H1 (cell line): ENCODE data around the gene KLF7. TPM values are rescaled to one million over a fixed set of nuclear protein-coding genes. Genes with fewer than 3 reads are reported as not detected.

Experiments used
- CTCF ChIA-PET: fragments of 300-600 bp; sonication (Branson Sonifier 250); formaldehyde crosslinking; loops from one replicate; lab custom pipeline; 2021; ENCODE audit not compliant: partially characterized antibody; lab: Charles Lee
- POLR2A ChIA-PET: fragments of 300-600 bp; sonication (Branson Sonifier 250); formaldehyde crosslinking; loops from one replicate; lab custom pipeline; 2021; ENCODE audit warnings: inconsistent platforms; ENCODE audit not compliant: partially characterized antibody; lab: Charles Lee
- DNase-seq, 2 experiments: peaks; one replicate each; pipeline versions ENCODE4 v3.0.0 to v3.0.0-alpha.2; 2010 to 2022; ENCODE audit warnings: low spot score in 2 of 2, low read depth in 1 of 2, mixed read lengths in 1 of 2
- FAIRE-seq: peaks from 2 replicates; lab custom pipeline; 2011; peaks lifted over from hg19 to GRCh38; lab: Jason Lieb, UNC
- H2AFZ ChIP-seq: 2 replicates; pipeline ENCODE4 v1.8.1; 2012; ENCODE audit warnings: low read length, inconsistent platforms
- H2AK5ac ChIP-seq: 2 replicates; pipeline ENCODE4 v1.6.1; 2013; ENCODE audit warnings: low read depth, low read length
- H2BK120ac ChIP-seq: replicated peaks from 2 replicates; pipeline ENCODE3; 2013; ENCODE audit warnings: low read depth, low read length, inconsistent platforms
- H2BK12ac ChIP-seq: 2 replicates; pipeline ENCODE4 v1.6.1; 2013; ENCODE audit warnings: low read depth, low read length
- H2BK15ac ChIP-seq: 2 replicates; pipeline ENCODE4 v1.6.1; 2013; ENCODE audit warnings: low read length
- H2BK20ac ChIP-seq: 2 replicates; pipeline ENCODE4 v1.6.1; 2013; ENCODE audit warnings: low read length
- H2BK5ac ChIP-seq: 2 replicates; pipeline ENCODE4 v1.6.1; 2013; ENCODE audit warnings: low read depth, low read length
- H3K14ac ChIP-seq: 2 replicates; pipeline ENCODE4 v1.6.1; 2013; ENCODE audit warnings: inconsistent platforms; ENCODE audit not compliant: insufficient read length
- H3K18ac ChIP-seq: 2 replicates; pipeline ENCODE4 v1.6.1; 2013; ENCODE audit warnings: low read length; ENCODE audit errors: extremely low read depth
- H3K23ac ChIP-seq: 2 replicates; pipeline ENCODE4 v1.6.1; 2013; ENCODE audit warnings: inconsistent platforms; ENCODE audit not compliant: insufficient read length
- H3K23me2 ChIP-seq: 2 replicates; pipeline ENCODE4 v1.6.1; 2013; ENCODE audit warnings: low read depth, low read length
- H3K27ac ChIP-seq: 2 replicates; pipeline ENCODE4 v1.6.1; 2011; ENCODE audit warnings: low read depth, low read length, inconsistent platforms
- H3K27me3 ChIP-seq, 4 experiments: replicated peaks in 1 of 4; 1 replicate in 1 of 4; 2 replicates in 3 of 4; pipeline versions ENCODE4 v1.6.1 to v1.8.1; 2011 to 2013; ENCODE audit warnings: low read length in 3 of 4, mild to moderate bottlenecking in 3 of 4, inconsistent platforms in 2 of 4, mixed read lengths in 2 of 4, moderate library complexity in 1 of 4; ENCODE audit not compliant: control insufficient read depth in 3 of 4, insufficient read depth in 3 of 4; ENCODE audit errors: extremely low read depth in 1 of 4
- H3K36me3 ChIP-seq, 4 experiments: 2 replicates each; pipeline versions ENCODE4 v1.6.1 to v1.8.1; 2011 to 2013; ENCODE audit warnings: mild to moderate bottlenecking in 4 of 4, low read length in 3 of 4, moderate library complexity in 2 of 4, control low read depth in 1 of 4, inconsistent platforms in 1 of 4; ENCODE audit not compliant: insufficient read depth in 4 of 4, control insufficient read depth in 2 of 4
- H3K4ac ChIP-seq: replicated peaks from 2 replicates; pipeline ENCODE3; 2013; ENCODE audit warnings: low read length, low read depth, mixed read lengths, inconsistent platforms; ENCODE audit not compliant: insufficient read length
- H3K4me1 ChIP-seq, 4 experiments: replicated peaks in 1 of 4; 1 replicate in 1 of 4; 2 replicates in 3 of 4; pipeline versions ENCODE4 v1.6.1 to v1.8.1; 2011 to 2013; ENCODE audit warnings: low read length in 3 of 4, inconsistent platforms in 2 of 4, mixed read lengths in 1 of 4; ENCODE audit not compliant: insufficient read depth in 4 of 4, control insufficient read depth in 3 of 4
- H3K4me2 ChIP-seq, 2 experiments: 2 replicates each; pipeline versions ENCODE4 v1.6.1 to v1.8.1; 2011 to 2013; ENCODE audit warnings: low read depth in 2 of 2, low read length in 2 of 2, control low read depth in 1 of 2, inconsistent platforms in 1 of 2, mild to moderate bottlenecking in 1 of 2; ENCODE audit not compliant: insufficient read depth in 1 of 2
- H3K4me3 ChIP-seq, 4 experiments: fragments of 200-600, 300-600 bp in 1 of 4; sonication (generic), shearing (Covaris generic), sonication (Bioruptor Twin) in 1 of 4; 2 replicates each; pipeline versions ENCODE4 v1.5.1 to v1.8.1; 2011 to 2016; ENCODE audit warnings: low read length in 4 of 4, low read depth in 3 of 4, control low read depth in 2 of 4, inconsistent platforms in 2 of 4, mild to moderate bottlenecking in 2 of 4, mixed read lengths in 1 of 4, moderate library complexity in 1 of 4; ENCODE audit not compliant: insufficient read depth in 2 of 4; ENCODE audit errors: extremely low read depth in 1 of 4
- H3K56ac ChIP-seq: replicated peaks from 2 replicates; pipeline ENCODE3; 2013; ENCODE audit warnings: low read depth, mild to moderate bottlenecking, mixed read lengths, low read length, inconsistent platforms; ENCODE audit not compliant: insufficient read length
- H3K79me1 ChIP-seq: 2 replicates; pipeline ENCODE4 v1.6.1; 2013; ENCODE audit warnings: low read depth, low read length, control low read depth
- H3K79me2 ChIP-seq, 2 experiments: 2 replicates each; pipeline versions ENCODE4 v1.6.1 to v1.8.1; 2012 to 2013; ENCODE audit warnings: low read length in 2 of 2, mild to moderate bottlenecking in 2 of 2, inconsistent platforms in 1 of 2; ENCODE audit not compliant: insufficient read depth in 2 of 2, control insufficient read depth in 1 of 2
- H3K9ac ChIP-seq, 4 experiments: replicated peaks in 1 of 4; 1 replicate in 1 of 4; 2 replicates in 3 of 4; pipeline versions ENCODE4 v1.6.1 to v1.8.1; 2011 to 2013; ENCODE audit warnings: low read depth in 3 of 4, low read length in 3 of 4, control low read depth in 2 of 4, mild to moderate bottlenecking in 2 of 4, moderate library complexity in 2 of 4, inconsistent platforms in 1 of 4; ENCODE audit errors: extremely low read depth in 1 of 4
- H3K9me3 ChIP-seq, 2 experiments: 2 replicates each; pipeline versions ENCODE4 v1.6.1 to v1.8.1; 2012 to 2013; ENCODE audit warnings: mild to moderate bottlenecking in 2 of 2, moderate library complexity in 2 of 2, control low read depth in 1 of 2, inconsistent platforms in 1 of 2, low read depth in 1 of 2, low read length in 1 of 2, mixed read lengths in 1 of 2; ENCODE audit not compliant: insufficient read depth in 2 of 2
- H4K20me1 ChIP-seq, 2 experiments: replicated peaks in 1 of 2; 2 replicates each; pipeline versions ENCODE3 to v1.8.1; 2011 to 2013; ENCODE audit warnings: inconsistent platforms in 2 of 2, low read length in 2 of 2, mild to moderate bottlenecking in 1 of 2; ENCODE audit not compliant: insufficient read depth in 2 of 2, control insufficient read depth in 1 of 2
- H4K5ac ChIP-seq: 2 replicates; pipeline ENCODE4 v1.6.1; 2013; ENCODE audit warnings: low read length, low read depth, mixed read lengths, inconsistent platforms; ENCODE audit not compliant: insufficient read length
- H4K8ac ChIP-seq: 2 replicates; pipeline ENCODE4 v1.8.0; 2013; ENCODE audit warnings: mild to moderate bottlenecking, moderate library complexity, low read length, inconsistent platforms; ENCODE audit not compliant: insufficient read depth; ENCODE audit errors: extremely low read depth
- H4K91ac ChIP-seq: replicated peaks from 2 replicates; pipeline ENCODE3; 2013; ENCODE audit warnings: low read length, mixed read lengths, inconsistent platforms; ENCODE audit not compliant: insufficient read length
- JUN ChIP-seq: IDR thresholded peaks from 2 replicates; pipeline ENCODE4 v1.6.1; 2011; ENCODE audit warnings: low read depth, mild to moderate bottlenecking, improper control_type of control experiment, low read length
- KDM4A ChIP-seq: IDR thresholded peaks from one replicate; pipeline ENCODE4 v1.7.1; 2012; ENCODE audit warnings: low read depth, mild to moderate bottlenecking, moderate library complexity, low read length, inconsistent platforms; ENCODE audit not compliant: severe bottlenecking
- NRF1 ChIP-seq: IDR thresholded peaks from 2 replicates; pipeline ENCODE4 v1.6.1; 2011; ENCODE audit warnings: mild to moderate bottlenecking, low read depth, low read length, improper control_type of control experiment
- RAD21 ChIP-seq, 2 experiments: IDR thresholded peaks in 1 of 2; conservative IDR thresholded peaks in 1 of 2; 2 replicates each; pipeline ENCODE4 v1.6.1; 2011; ENCODE audit warnings: low read depth in 2 of 2, low read length in 2 of 2, improper control_type of control experiment in 1 of 2, inconsistent platforms in 1 of 2, mild to moderate bottlenecking in 1 of 2, moderate library complexity in 1 of 2
- SP2 ChIP-seq: IDR thresholded peaks from 2 replicates; pipeline ENCODE4 v1.6.1; 2012; ENCODE audit warnings: mild to moderate bottlenecking, low read length, inconsistent platforms
- WGBS, 2 experiments: shearing (Covaris generic) in 1 of 2; methylation state at CpG; one replicate each; pipeline versions ENCODE4 v1.1.6 to v1.1.7; 2013 to 2015; ENCODE audit warnings: low lambda C conversion rate in 2 of 2, mixed read lengths in 2 of 2, inconsistent platforms in 1 of 2, low coverage in 1 of 2, missing lambda C conversion rate in 1 of 2; ENCODE audit not compliant: insufficient replicate concordance in 2 of 2, insufficient coverage in 1 of 2, insufficient read length in 1 of 2; ENCODE audit errors: extremely low coverage in 1 of 2, missing lambda C conversion rate in 1 of 2; 5-methylcytosine and 5-hydroxymethylcytosine counted together
- polyA plus RNA-seq, 7 experiments: library from polyadenylated mRNA; depleted of rRNA in 3 of 7; stranded (reverse) in 5 of 7; unstranded in 2 of 7; fragments of >200 nt in 5 of 7; fragments of 200-250 nt in 2 of 7; gene quantifications; 1 replicate in 5 of 7; 2 replicates in 1 of 7; 4 replicates in 1 of 7; pipeline versions ENCODE4 v1.2.1 to v1.2.3, GENCODE V29; 2011 to 2013; ENCODE audit warnings: missing spikeins in 2 of 7, mixed read lengths in 2 of 7
- total RNA-seq: library from RNA; stranded (reverse); fragmentation: NEBNext Ultra II Directional; extraction: Animal tissue kit (Norgen Biotek cat#: 25700); gene quantifications from 2 replicates; pipeline ENCODE4 v1.2.1, GENCODE V29; 2021

KLF7 gene
- total and polyA plus RNA-seq, 2 of the 8 experiments (the other 6 are each of a cell fraction or from before 2014, with no cell fraction given), result 9.6 to 23.3 TPM

GRCh38 chr2:207066791-207067460 lies 98.8 kb downstream of the KLF7 start:
- Histone ChIP-seq H3K36me3 (no peaks in the 10 kb centered on the region; a peak in 1 of 8 replicates), H3K9ac (no peak overlapping the region), H3K4me2 (no peak overlapping the region), H2BK20ac (no peak overlapping the region), H3K18ac (no peak overlapping the region), H4K91ac (no peak overlapping the region), H3K9me3 (no peaks in the 10 kb centered on the region), H2BK15ac (no peak overlapping the region), H2AK5ac (no peak overlapping the region), H3K4me1 (0 out of 7 replicates have a peak, but pooled peaks cover 0 to 4% (median 0%) of the 10 kb centered on the region in 4 experiments), H3K4me3 (no peak overlapping the region), H4K20me1 (no peaks in the 10 kb centered on the region), H3K56ac (no peak overlapping the region), H3K4ac (no peak overlapping the region), H2BK120ac (no peak overlapping the region), H2BK12ac (no peak overlapping the region), H4K5ac (no peak overlapping the region), H4K8ac (peak overlapping the region; percentile 29; the same call in 1 of the 2 replicates), H3K23ac (no peak overlapping the region), H3K14ac (no peak overlapping the region), H3K79me2 (no peaks in the 10 kb centered on the region), H3K79me1 (no peaks in the 10 kb centered on the region), H2BK5ac (no peak overlapping the region), H3K27me3 (no peaks in the 10 kb centered on the region), H3K27ac (no peak overlapping the region), H2AFZ (0 out of 2 replicates have a peak overlapping the region, but pooled peaks have one; percentile 6), H3K23me2 (no peaks in the 10 kb centered on the region)
- WGBS, 2 experiments, result 74% methylated on average over 3 of the region's 3 CpGs; no CpG with 5 or more reads in 1 of the 2 experiments
- ChIA-PET CTCF (interaction anchor here (0.8 to 1.3 kb wide), 3 partner anchors 15 to 233 kb away, joined by 3 read pairs; no protein-coding TSS in a partner anchor), POLR2A (interaction anchor here (1.0 to 1.2 kb wide), 2 partner anchors 15 to 57 kb away, joined by 3 to 4 read pairs; no protein-coding TSS in a partner anchor)
- DNase-seq (no peak), FAIRE-seq (no peak)
- TF ChIP-seq NRF1 (no peak), JUN (no peak), SP2 (no peak), RAD21 (IDR thresholded peaks at IDR 0.05 in 1 of 2, conservative IDR thresholded peaks at IDR 0.05 in 1 of 2; ENCODE audit: low read depth in 2 of 2, low read length in 2 of 2) (no peak), KDM4A (no peak)
